OCI-M2 (cell line): ENCODE data around the gene EXOC6B.

Experiments used
- DNase-seq: peaks from one replicate; lab custom pipeline; 2025; ENCODE audit not compliant: unreplicated experiment; lab: John Stamatoyannopoulos, UW

EXOC6B gene

DNA sequence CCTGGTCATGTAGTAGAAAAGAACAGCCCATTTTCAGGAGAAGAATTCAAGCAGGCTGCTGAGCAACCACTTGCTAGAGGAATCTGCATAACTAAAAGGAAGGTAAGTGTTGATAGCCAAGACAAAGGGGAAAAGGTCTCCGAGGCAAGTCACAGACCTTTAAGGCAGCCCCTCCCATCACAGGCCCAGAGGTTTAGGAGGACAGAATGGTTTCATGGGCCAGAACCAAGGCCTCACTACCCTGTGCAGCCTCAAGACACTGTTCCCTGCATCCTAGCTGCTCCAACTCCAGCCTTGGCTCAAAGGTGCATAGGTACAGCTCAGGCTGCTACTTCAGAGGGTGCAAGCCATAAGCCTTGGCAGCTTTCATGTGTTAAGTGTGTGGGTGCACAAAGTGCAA lies 439.5 kb downstream of the EXOC6B start:
- DNase-seq = no peak

DNA sequence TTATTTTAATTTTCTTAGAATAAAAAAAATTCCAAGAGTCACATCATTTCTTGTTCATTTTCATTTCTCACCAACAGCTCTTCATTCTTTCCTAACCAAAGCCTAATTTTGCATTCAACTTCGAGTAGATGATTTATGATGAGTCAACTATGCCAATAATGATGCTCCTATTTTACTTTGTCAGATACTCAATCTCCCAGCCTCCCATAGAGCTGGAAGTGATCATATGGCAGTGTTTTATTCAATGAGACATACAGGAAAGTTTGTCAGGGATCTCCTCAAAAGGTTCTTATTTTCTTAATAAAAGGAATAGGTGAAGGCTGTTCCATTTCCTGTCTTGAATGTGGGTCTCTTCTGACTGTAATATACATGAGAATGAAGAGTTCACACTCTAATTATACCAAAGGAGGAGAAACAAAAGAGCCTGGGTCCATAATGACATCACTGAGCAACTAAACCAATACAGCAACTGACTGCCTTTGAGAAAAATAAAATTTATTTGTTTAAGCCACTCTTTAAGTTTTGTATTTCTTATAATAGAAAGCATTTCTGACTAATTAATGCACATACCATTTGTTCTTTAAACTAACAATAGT lies 447.0 kb downstream of the EXOC6B start:
- no peak for DNase-seq

DNA sequence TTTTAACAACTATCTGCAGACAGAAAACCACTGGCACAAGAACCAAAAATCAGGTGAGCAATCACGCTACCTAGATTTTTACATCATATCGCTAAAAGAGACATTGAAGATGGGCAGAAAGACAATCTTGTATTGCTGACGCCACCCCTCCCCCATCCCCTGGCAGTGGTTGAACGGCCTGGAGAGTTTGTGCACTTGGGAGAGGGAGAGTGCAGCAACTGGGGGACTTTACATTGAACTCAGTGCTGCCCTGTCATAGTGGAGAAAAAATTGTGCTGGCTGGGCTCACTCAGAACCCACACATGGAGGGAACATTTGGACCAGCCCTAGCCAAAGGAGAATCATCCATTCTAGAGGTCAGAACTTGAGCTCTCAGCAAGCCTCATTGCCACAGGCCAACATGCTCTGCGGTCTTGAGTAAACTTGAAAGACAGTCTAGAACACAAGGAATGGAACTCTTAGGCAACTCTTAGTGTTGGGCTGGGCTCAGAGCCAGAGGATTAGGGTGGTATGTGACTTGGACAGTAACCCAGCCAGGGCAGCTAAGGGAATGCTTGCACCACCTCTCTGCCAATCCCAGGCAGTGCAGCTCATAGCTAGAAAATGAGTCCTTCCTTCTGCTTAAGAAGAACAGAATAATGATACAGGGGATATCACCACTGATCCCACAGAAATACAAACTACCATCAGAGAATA lies 458.2 kb downstream of the EXOC6B start:
- no peak for DNase-seq

DNA sequence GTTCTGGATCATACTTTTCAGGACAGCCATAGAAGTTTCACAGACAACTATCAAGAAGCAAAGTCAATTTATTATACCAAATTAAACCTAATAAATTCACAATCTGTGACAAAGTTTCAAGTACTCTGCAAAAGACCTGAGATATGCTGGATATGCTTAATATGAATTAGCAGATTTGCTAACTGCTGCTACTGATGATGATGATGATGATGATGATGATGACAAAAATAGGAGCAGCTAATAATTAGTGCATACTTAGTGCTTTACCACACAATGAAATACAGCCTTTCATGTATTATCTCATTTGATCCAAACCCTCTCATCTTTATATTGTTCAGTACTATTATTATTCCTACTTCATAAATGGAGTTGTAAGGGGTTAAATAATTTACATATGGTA lies 462.4 kb downstream of the EXOC6B start:
- no peak for DNase-seq

DNA sequence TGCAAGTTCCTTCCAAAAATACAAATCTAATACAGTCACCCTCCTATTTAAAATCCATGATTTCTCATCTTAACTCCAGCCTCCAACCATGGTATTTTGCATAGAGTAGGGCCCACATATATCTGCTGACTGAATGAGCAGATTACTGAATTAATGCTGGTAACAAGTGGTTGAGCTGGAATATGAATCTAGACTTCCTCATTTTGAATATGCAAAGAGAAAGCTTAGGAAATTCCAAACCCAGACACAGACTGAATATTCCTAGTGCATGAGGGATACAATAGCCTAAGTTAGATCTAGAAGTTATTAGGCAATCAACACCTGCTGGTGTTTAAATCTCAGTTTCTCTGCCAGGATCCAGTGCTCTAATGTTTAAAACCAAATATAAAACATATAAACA lies 463.1 kb downstream of the EXOC6B start:
- no peak for DNase-seq

DNA sequence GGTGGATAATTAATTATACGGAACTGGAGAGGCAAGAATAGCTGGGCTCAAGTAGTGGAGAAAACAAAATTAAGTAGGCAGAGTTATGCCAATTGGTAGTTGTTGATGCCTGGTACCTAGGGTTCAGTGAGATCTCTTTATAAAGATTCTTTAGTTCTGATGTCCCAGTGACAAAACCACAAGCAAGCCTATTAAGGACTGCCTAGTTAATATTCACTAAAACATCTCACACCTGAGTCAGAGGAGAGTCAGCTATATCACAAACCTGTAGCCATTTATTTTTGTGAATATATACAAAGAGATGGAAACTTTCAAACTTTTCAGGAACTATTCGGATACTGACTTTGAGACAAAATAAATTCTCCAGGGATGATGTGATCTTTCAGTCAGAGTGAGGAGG lies 464.3 kb downstream of the EXOC6B start:
- no peak for DNase-seq

DNA sequence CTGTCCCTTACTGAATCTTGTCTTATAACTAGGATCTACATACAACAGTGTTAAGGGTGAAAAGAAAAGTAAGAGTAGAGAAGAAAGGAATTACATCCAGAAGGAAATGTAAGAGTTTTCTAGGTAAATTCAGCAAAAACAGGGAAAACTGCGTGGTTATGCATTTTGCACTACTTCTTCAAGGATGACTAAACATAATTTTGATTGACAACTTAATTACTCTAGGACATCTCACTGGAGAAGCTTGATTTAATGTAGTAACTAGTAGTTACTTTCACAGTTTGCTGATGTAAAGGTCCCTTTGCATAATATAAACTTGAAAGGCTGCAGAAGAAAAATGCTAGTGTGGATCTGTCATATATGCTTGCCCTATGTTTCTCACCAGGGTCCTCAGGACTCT lies 464.8 kb downstream of the EXOC6B start:
- DNase-seq = no peak

DNA sequence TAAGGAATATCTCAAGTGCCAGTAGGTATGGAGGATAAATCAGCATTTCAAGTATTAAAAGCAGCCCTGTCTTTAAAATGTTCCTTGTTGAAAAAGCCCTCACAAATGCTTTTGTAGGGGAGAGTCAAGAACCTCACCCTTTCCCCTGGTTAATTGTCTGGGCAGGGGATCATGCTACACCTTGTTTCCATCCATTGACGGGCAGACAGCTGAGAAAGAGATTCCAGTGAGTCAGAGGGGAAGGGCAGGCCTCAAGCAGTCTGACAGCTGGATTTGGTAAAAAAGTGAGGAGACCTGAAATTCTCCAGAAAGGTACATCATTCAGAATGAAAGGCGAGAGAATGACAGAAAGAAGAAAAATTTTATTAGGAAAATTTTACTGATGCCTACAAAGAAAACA lies 475.0 kb downstream of the EXOC6B start:
- DNase-seq = no peak

DNA sequence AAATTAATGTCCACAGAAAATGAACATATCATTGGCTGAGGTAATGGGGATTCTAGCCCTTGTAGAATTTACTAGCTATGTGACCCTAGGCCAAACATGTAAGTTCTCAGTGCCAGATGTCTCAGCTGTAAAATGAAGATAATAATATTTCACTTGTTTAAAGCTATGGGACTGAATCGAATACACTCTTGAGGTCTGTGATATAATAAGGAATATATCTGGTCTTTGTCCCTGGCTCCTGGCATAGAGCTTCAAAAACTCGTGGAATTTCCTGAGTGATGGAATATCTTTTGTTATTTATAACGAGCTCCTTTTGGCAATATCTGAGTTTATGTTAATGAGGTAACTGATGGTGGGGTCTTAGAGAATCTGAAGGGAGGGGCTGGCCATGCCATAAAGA lies 476.8 kb downstream of the EXOC6B start:
- no peak for DNase-seq

DNA sequence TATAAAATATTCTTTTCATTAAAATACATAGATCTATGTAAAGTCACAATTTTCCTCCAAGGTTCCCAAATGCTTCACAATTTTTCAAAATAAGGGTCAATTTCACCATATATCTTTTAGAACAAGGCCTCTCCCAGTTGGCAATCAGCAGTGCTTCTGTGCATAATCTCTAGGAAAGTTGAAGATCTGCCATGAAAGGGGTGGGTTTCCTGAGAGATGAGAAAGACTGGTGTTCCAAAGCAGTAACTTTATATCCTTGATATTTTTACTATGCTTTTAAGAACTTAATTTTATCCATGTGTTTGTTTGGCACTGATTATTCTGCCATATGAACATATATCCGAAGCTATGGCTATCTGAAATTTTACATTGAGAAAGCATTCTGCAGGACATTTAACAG lies 478.8 kb downstream of the EXOC6B start:
- no peak for DNase-seq

DNA sequence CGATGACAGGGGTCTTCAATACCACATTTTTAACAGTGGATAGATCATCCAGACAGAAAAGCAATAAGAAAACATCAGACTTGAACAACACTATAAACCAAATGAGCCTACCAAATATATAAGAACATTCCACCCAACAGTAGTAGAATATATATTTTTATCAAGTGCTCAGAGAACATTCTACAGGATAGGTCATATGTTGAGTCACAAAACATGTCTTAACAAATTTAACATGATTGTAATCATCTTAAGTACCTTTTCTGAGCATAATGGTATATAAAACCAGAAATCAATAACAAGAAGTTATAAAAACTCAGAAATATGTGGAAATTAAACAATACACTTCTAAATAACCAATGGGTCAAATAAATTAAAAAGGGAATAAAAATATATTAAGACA lies 484.2 kb downstream of the EXOC6B start:
- no peak for DNase-seq

DNA sequence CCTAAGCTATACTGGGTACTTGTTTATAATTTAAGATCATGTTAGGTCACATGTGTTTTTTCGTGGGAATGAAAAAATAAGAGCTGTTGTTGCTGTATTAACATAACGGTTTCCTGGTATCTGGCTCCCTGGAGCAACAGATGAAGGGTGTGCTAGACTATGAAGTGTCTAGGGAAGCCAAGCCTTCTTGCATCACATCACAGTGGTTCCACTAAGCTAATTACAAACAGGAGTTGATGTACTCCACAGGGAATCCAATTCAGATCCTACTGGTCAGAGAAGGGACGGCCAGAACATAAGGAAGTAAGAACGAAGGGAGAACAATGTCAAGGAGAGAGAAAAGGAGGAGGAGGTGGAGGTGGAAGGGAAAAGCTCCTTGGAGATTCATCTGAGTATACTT lies 485.2 kb downstream of the EXOC6B start:
- DNase-seq = no peak

DNA sequence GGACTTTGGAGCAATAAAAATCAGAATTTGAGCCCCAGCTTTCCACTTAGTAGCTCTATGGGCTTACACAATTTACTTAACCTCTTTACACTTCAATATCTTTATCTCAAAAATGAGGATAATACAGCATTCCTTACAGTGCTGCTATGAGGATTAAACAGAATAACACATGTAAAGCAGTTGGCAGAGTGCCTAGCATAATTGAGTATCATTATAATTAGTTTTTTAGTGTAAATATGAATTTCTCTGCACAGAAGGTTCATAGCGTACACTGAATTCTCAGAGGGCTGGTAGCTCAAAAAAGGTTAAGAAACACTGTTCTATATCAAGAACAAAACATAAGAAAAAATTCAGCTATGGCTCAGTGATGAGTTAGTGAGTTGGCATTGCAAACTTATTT lies 487.8 kb downstream of the EXOC6B start:
- DNase-seq = no peak

DNA sequence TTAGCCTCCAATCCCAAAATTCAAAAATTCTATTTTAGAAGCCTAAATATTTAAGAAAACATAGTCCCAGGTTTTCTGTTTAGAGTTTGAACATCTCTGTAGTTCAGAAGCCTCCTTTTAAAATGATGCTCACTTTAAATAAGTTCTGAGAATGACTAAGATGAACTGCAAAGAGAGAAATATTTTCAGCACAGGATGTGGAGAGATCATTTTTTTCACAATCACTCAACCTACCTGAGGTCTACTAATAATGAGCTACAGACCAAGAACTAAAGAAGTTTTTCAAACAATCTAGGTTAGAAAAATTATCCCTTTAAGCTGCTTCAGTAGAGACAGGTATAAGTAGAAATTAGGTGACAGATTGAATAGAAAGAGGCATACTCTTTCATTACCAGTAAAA lies 493.1 kb downstream of the EXOC6B start:
- DNase-seq = no peak

DNA sequence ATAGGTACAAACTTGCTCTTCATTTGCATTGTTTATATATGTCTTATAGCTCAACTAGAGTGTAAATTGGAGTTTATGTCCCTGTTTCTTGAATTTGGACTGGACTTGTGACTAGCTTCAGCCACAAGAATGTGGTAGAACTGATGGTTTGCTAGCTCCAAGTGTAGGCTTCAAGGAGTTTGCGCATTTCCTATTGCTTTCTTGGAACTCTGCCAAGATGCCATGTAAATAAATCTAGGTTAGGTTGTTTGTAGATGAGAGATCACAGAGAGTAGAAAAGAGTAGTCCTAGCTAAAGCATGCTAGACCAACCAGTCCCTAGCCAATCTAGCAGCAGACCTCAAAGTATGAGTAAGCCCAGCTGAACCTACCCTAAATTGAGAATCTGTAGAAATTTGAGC lies 495.2 kb downstream of the EXOC6B start:
- no peak for DNase-seq

DNA sequence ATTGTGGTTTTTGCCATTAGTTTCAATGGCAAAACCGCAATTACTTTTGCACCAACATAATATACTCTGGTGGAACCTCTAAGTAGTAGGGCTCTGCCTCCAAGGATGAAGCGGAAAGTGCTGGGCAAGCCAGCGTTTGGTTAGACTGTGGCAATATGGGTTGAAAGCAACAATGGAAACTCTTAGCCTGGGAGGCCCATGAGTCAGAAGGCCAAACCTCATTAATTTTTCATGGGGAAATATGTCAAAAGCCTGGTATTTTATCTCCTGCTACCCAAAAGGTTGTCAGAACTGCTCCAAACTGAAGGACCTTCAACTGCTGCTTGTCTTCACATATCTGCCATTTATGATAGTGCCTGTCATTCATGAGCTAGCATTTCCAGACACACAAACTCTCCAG lies 499.1 kb downstream of the EXOC6B start:
- DNase-seq = no peak

DNA sequence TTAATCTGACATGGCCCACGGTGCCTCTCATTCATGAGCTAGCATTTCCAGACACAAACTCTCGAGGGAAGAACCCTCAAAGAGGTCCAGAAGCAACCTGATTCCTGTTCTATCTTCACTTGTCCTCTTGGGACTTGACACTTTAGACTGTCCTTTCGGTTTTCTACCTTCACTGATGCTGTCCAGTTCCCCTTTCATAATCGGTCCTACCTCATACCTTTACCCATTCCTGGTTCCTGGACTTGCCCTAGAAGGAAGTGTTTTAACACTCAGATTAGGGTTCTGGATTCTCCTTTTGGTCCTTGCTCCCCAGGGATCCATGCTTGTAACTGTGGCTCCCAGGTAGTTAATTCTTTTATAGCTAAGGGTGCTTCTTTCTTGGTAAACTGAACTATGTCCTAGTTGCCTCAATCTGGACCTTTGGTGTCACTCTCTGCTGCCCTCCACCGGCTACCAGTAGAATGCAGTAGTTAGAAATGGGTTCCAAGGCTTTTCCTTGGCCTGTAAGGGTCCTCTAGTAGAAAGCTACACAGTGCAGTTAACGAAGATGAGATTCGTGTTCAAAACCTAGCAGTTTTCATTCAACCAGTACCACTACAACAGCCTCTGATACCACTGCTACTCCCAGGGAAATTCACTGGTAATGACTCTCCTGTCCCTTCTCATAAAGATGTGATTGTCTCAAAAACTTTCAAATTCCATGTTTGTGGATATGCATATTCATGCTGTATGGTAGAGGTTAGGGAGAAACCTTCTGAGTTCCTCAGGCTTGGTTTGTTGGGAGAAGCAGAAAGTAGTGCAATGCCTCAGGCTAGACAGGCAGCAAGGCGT lies 500.0 kb downstream of the EXOC6B start:
- DNase-seq = no peak

DNA sequence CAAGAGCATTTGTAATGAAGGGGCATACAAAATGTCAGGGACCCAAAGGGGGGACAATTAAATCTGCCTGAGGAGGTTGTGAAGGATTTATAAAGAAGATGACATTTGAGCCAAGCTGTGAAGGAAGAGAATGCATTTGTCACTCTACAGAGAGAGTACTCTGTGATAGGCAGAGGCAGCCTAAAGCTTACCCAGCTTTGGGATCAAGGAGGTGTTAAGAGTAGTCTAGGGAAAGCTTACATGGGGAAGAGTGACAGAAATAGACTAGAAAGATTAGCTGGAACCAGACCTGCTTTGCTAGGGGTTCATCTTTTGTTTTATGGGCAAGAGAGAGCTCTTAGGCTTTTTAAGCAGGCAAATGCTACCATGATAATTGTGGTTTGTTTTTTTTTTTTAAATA lies 509.1 kb downstream of the EXOC6B start:
- no peak for DNase-seq

DNA sequence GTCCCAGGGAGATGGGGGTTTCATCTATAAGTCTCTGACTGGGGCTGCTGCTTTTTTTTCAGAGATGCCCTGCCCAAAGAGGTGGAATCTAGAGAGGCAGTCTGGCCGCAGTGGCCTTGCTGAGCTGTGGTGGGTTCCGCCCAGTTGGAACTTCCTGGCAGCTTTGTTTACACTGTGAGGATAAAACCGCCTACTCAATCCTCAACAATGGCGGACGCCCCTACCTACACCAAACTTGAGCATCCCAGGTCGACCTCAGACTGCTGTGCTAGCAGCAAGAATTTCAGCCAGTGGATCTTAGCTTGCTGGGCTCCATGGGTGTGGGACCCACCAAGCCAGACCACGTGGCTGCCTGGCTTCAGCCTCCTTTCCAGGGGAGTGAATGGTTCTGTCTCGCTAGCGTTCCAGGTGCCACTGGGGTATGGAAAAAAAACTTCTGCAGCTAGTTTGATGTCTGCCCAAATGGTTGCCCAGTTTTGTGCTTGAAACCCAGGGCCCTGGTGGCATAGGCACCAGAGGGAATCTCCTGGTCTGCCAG lies 525.6 kb downstream of the EXOC6B start:
- DNase-seq = no peak

DNA sequence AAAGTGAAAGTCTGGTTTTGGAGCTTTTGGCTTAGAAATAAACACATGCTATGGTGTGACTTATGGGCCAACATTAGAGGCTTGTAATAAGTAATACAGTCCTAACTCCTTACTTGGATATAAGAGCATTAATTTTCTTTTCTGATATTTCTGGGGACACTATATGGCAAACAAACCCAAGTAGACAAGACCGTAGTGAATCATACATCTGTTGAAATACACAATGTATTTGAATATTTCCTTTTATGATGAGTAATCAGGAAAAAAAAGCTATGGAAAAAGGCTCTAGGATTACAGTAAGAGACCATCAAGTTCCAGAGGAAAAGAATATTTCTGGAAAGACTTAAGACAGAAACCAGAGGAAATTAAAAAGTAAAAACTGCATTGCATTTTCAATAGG lies 532.2 kb downstream of the EXOC6B start:
- DNase-seq = no peak

DNA sequence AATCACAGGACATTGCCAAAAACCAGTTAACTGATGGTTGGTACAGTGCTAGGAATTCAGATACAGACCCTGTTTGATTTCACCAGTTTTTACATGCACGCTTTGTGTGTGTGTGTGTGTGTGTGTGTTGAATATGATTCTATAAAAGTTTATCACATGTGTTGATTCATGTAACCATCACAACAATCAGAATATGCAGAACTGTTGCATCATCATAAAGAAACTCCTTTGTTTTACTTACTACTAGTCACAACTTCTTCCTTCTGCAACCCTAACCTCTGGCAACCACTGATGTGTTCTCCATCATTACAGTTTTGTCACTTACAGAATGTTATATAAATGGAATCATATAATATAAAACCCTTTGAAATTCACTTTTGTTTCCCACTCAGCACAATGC lies 533.4 kb downstream of the EXOC6B start:
- no peak for DNase-seq

DNA sequence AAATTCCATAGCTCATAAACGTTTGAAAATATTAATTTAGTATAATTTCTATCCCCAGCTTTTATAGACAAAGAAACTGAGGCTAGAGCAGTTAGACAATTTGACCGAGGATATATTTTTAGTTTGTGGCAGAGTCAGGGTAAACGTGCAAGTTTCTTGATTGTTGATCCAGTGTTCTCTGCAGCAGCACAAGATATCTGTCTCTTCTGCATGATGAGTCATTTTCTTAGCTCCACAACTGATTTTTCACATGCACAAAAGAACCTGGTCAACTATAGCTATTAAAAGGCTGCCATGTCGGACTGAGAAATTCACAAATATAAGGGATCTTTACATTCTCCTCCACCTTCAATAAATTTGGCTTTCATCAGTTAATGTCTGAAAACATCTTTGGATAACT lies 534.8 kb downstream of the EXOC6B start:
- DNase-seq = no peak
